Measurements from ENCODE around the gene BACH2.

DNA sequence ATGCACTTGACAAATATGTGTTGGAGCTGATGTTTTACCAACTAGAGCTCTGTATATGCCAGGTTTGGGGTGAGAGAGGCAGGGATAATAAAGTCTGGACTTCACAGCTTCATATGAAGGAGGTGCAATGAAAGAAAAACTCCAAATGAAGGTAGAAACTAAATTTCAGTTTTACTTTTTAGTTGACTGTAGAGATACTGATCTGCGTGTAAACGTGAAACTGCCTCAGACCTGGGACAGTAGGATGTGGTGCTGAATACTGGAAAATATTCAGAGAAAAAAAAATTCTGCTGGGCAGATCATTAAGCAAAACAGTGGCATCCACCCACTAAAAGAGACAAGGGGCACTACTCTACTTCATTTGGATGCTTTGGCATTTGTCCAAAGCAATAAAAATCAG is 94.5 kb downstream of the BACH2 start:
- TF ChIP-seq, protein P1, sequence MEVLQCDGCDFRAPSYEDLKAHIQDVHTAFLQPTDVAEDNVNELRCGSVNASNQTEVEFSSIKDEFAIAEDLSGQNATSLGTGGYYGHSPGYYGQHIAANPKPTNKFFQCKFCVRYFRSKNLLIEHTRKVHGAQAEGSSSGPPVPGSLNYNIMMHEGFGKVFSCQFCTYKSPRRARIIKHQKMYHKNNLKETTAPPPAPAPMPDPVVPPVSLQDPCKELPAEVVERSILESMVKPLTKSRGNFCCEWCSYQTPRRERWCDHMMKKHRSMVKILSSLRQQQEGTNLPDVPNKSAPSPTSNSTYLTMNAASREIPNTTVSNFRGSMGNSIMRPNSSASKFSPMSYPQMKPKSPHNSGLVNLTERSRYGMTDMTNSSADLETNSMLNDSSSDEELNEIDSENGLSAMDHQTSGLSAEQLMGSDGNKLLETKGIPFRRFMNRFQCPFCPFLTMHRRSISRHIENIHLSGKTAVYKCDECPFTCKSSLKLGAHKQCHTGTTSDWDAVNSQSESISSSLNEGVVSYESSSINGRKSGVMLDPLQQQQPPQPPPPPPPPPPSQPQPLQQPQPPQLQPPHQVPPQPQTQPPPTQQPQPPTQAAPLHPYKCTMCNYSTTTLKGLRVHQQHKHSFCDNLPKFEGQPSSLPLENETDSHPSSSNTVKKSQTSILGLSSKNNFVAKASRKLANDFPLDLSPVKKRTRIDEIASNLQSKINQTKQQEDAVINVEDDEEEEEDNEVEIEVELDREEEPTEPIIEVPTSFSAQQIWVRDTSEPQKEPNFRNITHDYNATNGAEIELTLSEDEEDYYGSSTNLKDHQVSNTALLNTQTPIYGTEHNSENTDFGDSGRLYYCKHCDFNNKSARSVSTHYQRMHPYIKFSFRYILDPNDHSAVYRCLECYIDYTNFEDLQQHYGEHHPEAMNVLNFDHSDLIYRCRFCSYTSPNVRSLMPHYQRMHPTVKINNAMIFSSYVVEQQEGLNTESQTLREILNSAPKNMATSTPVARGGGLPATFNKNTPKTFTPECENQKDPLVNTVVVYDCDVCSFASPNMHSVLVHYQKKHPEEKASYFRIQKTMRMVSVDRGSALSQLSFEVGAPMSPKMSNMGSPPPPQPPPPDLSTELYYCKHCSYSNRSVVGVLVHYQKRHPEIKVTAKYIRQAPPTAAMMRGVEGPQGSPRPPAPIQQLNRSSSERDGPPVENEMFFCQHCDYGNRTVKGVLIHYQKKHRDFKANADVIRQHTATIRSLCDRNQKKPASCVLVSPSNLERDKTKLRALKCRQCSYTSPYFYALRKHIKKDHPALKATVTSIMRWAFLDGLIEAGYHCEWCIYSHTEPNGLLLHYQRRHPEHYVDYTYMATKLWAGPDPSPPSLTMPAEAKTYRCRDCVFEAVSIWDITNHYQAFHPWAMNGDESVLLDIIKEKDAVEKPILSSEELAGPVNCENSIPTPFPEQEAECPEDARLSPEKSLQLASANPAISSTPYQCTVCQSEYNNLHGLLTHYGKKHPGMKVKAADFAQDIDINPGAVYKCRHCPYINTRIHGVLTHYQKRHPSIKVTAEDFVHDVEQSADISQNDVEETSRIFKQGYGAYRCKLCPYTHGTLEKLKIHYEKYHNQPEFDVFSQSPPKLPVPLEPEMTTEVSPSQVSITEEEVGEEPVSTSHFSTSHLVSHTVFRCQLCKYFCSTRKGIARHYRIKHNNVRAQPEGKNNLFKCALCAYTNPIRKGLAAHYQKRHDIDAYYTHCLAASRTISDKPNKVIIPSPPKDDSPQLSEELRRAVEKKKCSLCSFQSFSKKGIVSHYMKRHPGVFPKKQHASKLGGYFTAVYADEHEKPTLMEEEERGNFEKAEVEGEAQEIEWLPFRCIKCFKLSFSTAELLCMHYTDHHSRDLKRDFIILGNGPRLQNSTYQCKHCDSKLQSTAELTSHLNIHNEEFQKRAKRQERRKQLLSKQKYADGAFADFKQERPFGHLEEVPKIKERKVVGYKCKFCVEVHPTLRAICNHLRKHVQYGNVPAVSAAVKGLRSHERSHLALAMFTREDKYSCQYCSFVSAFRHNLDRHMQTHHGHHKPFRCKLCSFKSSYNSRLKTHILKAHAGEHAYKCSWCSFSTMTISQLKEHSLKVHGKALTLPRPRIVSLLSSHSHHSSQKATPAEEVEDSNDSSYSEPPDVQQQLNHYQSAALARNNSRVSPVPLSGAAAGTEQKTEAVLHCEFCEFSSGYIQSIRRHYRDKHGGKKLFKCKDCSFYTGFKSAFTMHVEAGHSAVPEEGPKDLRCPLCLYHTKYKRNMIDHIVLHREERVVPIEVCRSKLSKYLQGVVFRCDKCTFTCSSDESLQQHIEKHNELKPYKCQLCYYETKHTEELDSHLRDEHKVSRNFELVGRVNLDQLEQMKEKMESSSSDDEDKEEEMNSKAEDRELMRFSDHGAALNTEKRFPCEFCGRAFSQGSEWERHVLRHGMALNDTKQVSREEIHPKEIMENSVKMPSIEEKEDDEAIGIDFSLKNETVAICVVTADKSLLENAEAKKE (CRISPR knock-in tag; IDR thresholded peaks at IDR 0.05): no peak
- TF ChIP-seq, protein P2, sequence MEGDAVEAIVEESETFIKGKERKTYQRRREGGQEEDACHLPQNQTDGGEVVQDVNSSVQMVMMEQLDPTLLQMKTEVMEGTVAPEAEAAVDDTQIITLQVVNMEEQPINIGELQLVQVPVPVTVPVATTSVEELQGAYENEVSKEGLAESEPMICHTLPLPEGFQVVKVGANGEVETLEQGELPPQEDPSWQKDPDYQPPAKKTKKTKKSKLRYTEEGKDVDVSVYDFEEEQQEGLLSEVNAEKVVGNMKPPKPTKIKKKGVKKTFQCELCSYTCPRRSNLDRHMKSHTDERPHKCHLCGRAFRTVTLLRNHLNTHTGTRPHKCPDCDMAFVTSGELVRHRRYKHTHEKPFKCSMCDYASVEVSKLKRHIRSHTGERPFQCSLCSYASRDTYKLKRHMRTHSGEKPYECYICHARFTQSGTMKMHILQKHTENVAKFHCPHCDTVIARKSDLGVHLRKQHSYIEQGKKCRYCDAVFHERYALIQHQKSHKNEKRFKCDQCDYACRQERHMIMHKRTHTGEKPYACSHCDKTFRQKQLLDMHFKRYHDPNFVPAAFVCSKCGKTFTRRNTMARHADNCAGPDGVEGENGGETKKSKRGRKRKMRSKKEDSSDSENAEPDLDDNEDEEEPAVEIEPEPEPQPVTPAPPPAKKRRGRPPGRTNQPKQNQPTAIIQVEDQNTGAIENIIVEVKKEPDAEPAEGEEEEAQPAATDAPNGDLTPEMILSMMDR (conservative IDR thresholded peaks at IDR 0.05; ENCODE audit: low read depth in 2 of 2): no peak
- no peak for TF ChIP-seq EZH2 (IDR thresholded peaks at IDR 0.05; ENCODE audit: low read depth, unreplicated experiment)

Measured in GM23338 (cell line).